CD4-positive, alpha-beta T cell treated with Interleukin-10 for 1 hour (primary cell): ENCODE data around the gene HAUS8.

Experiments used
- DNase-seq: peaks from one replicate; pipeline ENCODE4 v3.0.0-alpha.2; 2020

Gene HAUS8

DNA sequence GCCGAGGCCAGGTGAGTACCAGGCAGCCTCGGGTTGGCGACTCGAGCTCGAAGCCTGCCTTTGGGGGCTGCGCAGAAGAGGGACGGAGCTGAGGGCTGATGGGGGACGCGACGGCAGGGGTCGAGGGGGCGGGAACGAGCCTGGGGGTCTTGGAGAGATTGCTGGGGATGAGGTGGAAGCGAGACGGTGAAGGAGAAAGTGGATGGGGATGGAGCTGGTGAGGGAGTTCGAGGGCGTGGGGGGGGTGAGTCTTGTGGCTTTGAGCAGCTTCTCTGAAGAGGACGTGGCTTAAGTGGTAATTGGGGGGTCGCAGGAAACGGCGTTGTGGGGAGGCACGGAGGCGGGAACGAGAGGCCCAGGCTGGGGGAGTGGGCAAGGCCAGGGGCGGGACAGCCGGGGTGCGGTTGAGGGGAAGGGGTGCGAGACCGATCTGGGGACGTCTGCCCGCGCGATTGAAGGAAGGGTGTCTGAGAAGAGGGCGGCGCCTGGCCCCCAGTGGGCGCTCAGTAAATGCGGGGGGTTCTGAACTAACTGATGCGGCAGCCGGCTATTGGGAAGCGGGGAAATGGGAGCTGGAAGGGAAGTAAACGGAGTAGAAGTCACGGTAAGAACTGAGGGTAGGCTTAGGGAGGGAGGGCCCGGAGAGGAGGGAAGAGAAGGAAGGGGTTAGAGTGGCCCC, 751 bp upstream of the HAUS8 start:
- DNase-seq, result peak; percentile 66

DNA sequence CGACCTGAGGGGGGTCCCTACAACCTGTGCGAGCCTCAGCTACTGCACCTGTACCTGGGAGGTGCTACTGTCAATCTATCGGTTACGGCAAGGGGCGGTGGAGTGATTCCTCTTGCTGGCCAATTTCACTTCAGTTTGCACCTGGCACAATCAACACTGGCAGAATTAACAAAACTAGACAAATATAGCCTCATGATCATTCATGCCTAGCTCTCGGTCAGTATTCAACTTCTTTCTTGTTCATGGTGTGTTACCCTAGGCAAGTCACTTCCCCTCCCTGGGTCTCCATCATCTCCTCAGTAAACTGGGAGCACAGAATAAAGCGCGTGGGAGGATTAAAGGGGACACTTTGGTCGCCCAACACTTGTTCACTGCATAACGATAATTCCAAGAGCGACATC, 618 bp downstream of the HAUS8 start:
- DNase-seq, result no peak

GRCh38 chr19:17073869-17074633, 1.2 kb downstream of the HAUS8 start:
- DNase-seq, result peak; percentile 25

GRCh38 chr19:17070912-17071311, 4.3 kb downstream of the HAUS8 start:
- DNase-seq, result no peak

DNA sequence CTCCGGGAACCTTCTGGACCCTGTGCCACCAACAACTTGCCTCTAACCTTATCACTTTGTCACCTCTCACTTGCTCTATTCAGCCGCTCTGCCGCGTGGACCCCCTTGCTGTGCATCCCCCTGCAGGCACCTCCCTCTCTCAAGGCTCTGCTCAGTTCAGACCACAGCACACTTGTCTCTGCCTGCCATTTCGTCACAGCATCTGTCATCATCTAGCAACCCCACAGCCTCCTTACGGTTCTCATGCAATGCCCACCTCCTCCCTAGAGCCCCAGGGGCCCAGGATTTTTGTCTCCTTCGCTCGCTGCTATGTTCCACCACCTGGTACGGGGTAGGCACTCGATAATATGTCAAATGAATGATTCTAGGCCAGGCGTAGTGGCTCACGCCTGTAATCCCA, 4.8 kb downstream of the HAUS8 start:
- DNase-seq, result no peak

DNA sequence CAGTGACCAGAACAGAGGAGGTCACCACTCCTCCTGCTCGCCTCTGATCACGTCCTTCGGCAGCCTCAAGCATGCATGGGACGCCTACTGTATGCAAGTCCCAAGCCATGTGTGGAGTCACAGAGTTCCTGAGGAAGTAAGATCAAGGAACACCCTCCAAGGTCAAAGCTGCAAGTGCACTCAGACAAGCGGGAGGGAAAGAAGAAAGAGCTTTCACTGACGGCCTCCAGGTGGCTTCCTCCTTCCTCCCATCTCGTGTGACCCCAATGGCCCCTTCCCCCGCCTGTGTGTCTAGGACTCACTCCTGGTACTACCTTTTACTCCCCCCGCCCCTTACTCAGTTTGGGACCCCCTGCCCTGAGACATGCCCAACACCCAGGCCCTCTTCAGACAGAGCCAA, 6.1 kb downstream of the HAUS8 start:
- DNase-seq, result no peak

DNA sequence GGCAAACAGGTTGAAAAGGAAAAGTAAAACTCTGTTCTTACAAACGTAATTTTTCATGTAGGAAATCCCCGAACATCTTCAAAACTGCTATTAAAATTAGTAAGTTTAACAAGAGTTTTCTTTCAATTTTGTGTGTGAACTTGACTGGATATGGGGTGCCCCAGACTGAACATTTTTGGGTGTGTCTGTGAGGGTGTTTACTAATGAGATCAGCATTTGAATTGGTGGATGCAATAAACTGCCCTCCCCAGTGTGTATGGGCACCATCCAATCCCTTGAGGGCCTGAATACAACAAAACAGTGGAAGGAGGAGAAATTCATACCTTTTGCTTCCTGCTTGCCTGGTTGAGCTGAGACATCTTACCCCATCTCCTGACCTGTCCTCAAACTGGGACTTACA, 11.8 kb downstream of the HAUS8 start:
- DNase-seq, result no peak

DNA sequence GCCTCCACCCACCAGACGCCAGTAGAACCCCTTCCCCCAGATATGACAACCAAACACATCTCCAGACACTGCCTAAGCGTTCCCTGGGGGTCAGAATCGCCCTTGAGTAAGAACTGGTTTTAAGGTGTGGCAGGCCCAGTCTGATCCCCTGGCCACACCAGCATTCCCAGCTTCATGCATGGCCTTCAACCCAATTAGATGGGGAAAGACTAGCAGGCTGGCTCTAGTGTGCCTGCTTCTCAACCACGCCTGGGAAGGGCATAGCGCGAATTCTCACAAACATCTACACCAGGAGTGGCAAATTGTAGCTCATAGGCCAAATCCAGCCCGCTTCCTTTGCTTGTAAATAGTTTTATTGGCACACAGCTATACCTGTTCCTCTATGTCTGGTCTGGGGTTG, 13.6 kb downstream of the HAUS8 start:
- no peak for DNase-seq

DNA sequence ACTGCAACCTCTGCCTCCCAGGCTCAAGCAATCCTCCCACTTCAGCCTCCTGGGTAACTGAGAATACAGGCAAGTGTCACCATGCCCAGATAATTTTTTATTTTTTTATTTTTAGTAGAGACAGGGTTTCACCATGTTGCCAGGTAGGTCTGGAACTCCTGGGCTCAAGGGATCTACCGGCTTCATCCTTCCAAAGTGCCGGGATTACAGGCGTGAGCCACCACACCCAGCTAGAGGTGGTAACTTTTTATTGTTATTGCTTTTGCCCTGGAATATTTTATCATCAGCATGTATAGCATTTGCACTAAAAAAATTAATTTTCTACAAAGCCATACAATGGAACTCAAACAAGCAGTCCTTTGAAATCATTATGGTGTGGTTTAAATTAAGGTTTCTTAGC, 14.0 kb downstream of the HAUS8 start:
- DNase-seq, result no peak

GRCh38 chr19:17060802-17061201, 14.4 kb downstream of the HAUS8 start:
- DNase-seq, result no peak

GRCh38 chr19:17058236-17058635, 17.0 kb downstream of the HAUS8 start:
- no peak for DNase-seq

DNA sequence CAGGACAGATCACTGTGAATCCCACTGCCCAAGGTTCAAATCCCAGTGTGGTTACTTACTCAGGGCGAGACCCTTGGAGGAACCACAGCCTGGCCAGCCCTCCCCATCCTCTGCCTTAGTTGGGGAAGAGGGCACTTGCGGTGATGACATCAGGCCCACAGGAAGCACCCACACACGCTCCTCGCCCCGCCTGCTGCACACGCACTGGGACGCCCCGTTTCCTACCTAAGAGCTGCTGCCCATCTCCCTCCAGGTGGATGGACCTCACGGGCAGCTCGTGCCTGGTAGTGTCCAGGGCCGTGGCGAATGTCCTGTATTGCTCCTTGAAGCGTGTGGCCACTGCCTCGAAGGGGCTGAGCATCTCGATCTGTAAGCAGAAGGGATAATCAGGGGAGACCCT, 19.6 kb downstream of the HAUS8 start:
- no peak for DNase-seq

DNA sequence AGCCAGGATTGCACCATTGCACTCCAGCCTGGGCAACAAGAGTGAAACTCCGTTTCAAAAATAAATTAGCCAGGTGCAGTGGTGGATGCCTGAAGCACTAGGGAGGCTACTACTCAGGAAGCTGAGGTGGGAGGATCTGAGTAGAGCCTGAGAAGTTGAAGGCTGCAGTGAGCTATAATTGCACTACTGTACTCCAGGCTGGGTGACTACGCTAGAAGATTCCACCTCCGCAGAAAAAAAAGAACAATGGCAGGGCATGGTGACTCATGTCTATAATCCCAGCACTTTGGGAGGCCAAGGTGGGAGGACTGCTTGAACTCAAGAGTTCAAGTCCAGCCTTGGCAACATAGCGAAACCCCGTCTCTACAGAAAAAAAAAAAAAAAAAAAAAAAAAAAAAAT, 20.5 kb downstream of the HAUS8 start:
- no peak for DNase-seq

GRCh38 chr19:17052439-17052838, 22.8 kb downstream of the HAUS8 start:
- DNase-seq, result peak; percentile 52

DNA sequence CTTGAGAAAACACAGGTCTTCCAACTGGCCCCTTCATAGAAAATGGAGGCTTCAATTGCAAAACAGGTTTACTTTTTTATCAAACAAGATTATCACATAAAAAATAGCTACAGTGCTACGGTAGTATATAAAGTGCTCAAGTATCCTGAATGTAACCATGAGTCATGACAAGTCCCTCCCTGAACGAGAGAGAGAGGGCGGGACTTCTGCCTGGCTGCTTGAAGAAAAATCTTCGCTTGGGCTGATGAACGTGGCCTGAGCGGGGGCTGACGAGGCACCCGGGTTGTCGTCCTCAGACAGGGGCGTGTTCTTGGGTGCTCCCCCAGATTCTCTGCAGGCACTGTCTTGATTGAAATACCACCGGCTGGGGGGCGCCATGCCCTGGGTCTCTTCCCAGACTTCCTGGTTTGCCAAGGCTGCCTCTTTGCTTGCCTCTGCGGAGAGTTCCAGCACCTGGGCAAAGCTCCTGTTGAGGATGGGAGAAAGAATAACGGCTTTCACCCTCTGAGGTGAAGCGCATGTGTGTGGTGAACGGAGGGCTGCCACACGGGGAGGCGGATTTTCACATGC, 25.5 kb downstream of the HAUS8 start:
- no peak for DNase-seq

DNA sequence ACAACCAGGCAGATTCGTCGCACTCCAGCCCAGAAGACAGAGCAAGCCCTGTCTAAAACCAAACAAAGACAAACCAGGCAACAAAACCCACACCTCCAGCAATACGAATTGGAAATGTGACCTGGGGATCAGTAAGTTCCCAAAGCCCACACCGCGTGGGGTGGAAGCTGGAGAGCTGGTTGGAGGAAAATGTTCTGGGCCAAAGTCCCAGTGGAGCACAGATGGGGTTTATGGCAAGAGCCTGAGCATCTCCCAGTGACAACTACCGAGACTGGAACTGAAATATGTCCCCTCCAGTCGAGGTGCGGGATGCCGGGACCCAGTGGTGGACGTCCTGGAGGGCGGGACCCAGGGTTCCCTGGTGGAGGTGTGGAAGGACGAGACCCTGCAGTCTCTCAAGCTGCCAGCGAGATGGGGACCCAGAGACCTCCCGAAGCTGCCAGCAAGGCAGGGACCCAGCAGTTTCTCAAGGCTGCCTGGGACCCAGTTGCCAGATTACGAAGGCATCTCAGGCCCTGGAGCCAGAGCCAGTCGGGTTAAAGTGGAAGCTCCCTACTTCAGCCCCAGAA, 26.3 kb downstream of the HAUS8 start:
- DNase-seq, result no peak

- no peak for DNase-seq
Observed at GRCh38 chr19:17045907-17046502, 29.2 kb downstream of the HAUS8 start.

DNA sequence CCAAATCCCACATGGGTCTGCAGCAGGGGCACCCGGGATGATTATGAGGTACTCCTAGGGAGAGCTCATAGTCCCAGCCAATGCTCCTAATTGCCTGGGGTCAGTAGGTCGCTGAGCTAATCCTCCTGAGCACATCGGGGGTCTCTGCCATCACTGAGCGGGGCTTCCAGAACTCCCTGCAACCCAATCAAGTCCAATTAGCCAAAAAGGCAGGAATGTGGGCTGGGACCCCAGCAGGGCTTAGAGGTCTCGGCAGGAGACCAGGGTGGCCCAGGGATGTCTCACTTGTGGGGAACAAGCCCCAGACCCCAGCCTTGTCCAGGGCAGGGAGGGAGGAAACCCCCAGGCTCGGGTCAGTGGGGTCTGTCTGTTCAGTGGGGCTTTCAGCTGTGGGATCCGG, 31.5 kb downstream of the HAUS8 start:
- DNase-seq, result no peak

- DNase-seq, result no peak
Observed at GRCh38 chr19:17041976-17042375, 33.3 kb downstream of the HAUS8 start.

GRCh38 chr19:17037966-17038500, 37.2 kb downstream of the HAUS8 start:
- DNase-seq, result no peak

GRCh38 chr19:17037184-17037583, 38.1 kb downstream of the HAUS8 start:
- no peak for DNase-seq

- DNase-seq, result no peak
Observed at GRCh38 chr19:17036640-17037039, 38.6 kb downstream of the HAUS8 start.

GRCh38 chr19:17035842-17036424, 39.3 kb downstream of the HAUS8 start:
- DNase-seq, result no peak
